ENCODE data around the gene NOPCHAP1.
"Not testable (repeated sequence)": the region's sequence is repeated elsewhere in the genome, so short reads cannot be mapped to it uniquely, and the experiment has no call there.

The NOPCHAP1 gene

DNA sequence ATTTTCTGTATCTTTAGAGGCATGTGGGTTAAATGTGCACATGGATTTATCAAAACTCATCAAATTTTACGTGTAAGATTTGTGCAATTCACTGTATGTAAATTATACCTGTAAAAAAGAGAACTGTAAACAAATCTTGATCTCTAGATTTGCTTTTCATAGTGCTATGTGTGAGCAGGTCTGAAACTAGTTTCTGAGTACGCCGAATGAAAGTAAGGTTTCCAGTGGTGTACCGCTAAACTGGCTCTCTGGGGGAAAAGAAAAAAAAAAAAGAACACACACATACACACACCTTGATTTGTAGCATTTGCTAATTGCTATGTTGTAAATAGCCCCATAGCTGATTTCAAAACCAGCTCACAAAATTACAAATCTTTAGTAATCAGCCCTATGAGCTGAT is 19.4 kb upstream of the NOPCHAP1 start:
- DNase-seq, result no peak

DNA sequence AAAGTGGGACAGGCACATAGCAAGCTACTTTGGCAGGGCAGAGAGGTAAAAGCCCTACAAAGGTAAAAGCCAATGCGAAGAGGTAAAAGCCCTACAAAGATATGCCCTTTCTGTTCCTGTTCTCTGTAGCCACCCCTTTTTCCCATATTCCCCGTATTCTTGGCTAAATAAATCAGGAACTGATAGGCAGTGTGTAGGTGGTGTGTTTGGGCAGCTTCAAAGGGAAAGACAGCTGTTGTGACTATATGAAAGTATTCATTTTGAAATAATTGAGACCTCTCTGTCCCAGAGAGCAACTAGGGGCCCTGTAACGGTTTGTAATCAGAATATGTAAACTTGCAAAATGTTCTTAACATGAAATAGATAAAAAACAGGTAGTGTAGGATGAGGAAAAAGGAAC is 16.8 kb upstream of the NOPCHAP1 start:
- no peak for DNase-seq

DNA sequence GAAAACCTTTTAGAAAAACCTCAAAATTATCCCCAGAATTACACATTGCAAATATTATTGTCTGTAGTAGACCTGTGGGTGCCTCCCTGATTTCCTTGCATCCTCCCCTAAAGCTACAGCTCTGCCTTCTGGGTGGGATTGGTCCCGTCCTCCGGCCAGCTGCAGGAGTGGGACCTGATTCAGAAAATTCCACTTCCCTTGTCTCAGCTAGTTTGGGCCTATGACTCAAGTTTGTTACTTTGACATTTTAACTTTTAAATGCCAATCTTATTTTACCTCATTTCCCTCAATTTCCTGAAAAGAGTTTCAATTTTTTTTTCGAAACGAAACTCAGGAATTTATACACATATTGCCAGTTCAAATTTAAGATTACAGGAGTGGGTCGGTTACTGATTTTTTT is 14.8 kb upstream of the NOPCHAP1 start:
- no peak for DNase-seq

DNA sequence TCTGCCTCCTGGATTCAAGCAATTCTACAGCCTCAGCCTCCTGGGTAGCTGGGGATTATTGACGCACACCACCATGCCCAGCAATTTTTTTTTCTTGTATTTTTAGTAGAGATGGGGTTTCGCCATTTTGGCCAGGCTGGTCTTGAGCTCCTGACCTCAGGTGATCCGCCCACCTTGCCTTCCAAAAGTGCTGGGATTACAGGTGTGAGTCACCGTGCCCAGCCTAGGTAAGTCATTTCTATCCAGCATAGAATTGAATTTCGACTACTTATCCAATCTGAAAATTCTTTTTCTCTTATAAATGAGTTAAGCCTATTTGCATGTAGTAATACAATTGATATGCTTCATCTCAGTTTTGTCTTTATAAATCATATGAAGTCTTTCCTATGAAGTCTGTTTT is 12.9 kb upstream of the NOPCHAP1 start:
- DNase-seq, result no peak

DNA sequence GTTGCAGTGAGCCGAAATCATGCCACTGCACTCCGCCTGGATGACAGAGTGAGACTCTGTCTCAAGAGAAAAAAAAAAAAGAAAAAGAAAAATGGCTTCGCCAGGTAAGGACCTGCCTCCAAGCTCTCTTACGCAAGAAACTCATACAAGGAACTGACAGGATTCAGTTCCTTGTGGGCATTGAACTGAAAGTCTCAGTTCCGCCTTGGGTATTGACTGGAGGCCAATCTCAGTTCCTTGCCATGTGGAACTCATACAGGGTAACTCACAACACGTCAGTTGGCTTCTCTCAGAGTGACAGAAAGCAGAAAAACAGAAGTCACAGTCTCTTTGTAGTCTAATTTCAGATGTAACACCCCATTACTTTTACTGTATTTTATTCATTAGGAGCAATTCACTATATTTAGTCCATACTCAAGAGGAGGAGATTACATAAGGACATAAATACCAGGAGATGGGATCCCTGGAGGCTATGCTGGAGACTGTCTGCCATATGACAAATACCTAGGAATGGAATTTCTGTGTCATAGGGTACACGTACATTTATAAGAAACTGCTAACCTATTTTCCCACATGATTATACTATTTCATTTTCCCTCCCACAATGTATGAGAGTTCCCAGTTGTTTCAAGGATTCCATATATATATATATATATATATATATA is 11.4 kb upstream of the NOPCHAP1 start:
- DNase-seq, result no peak

DNA sequence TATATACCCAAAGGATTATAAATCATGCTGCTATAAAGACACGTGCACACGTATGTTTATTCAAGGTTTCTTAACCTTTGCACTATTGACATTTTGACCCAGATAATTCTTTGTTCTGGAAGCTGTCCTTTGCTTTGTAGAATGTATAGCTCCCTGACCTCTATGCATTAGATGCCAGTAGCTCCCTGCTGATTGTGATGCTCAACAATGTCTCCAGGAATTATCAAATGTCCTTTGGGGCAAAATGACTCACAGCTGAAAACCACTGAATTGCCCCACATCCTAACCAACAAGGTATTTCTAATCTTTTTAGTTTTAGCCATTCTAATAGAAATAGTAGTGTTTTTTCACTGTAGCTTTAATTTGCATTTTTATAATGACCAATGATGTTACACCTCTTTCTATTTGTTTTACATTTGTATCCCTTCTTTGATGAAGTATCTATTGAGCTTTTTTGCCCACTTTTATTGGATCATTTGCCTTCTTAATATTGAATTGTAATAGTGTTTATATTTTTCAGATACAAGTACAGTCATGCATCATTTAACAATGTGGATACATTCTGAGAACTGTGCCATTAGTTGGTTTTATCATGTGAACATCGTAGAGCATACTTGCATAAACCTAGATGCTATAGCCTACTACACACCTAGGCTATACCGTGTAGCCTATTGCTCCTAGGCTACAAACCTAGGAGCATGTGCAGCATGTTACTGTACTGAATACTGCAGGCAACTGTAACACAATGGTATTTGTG is 10.4 kb upstream of the NOPCHAP1 start:
- DNase-seq, result no peak

DNA sequence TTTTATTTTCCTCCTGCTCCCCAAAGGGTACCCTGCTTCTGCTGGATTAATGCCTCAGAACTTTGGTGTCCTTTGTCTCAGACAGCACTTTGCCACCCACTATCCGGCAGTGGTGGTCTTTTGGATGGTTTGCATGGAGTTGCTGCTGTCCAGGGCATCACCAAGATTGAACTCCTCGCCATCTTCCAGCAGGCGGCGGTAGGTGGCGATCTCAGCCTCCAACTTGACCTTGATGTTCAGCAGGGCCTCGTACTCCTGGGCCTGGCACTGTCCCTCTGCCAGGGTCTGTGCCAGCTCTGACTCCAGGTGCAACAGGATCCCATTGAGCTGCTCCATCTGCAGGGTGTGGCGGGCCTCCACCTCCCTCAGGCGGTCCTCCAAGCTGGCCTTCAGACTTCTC is 9.4 kb upstream of the NOPCHAP1 start:
- no peak for DNase-seq

DNA sequence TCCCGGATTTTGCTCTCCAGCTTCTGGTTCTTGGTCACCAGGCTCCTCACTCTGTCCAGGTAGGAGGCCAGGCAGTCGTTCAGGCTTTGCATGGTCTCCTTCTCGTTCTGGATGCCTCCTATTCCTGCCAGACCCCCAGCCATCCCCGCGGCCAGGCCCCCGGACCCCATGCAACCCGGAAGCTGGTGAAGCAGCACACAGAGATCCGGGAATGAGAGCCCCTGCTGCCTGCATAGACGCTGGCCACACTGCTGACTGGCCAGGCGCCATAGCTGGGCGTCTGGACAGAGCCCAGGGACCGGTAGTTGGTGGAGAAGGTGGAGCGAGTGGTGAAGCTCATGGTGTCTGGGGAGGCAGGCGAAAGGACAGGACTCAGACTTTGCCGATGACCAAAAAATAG is 8.4 kb upstream of the NOPCHAP1 start:
- not testable (repeated sequence) for DNase-seq

DNA sequence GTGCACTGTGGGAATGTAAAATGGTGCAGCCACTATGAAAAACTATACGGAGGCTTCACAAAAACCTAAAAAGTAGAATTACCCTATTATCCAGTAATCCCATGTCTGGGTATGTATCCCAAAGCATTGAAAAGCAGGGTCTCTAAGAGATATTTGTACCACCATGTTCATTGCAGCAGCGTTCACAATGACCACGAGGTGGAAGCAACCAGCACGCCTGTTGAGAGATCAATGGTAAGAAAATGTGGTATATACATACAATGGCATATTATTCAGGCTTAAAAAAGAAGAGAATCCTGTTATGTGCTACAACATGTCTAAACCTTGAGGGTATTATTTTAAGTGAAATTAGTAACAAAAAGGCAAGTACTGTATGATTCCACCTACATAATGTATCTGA is 910 bp upstream of the NOPCHAP1 start:
- DNase-seq, result no peak

DNA sequence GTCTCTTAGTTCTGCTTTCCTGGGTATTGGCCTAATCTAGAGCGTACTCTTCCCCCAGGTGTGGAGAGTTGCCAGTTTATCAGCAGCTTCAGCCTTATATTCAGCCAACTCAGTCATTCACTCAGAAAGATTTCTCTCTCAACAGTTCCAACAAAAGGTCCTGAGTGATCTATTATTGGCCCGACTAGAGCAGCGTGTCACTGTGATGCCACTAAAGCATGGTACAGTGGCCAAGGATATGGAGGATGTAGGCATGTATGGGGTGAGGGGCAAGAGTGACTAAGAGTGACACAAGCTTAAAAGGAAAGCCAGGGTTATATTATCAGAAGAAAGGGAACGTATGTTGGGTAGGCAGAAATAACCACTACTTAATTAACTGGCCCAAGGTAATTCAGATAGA is 4.8 kb downstream of the NOPCHAP1 start:
- DNase-seq, result no peak

DNA sequence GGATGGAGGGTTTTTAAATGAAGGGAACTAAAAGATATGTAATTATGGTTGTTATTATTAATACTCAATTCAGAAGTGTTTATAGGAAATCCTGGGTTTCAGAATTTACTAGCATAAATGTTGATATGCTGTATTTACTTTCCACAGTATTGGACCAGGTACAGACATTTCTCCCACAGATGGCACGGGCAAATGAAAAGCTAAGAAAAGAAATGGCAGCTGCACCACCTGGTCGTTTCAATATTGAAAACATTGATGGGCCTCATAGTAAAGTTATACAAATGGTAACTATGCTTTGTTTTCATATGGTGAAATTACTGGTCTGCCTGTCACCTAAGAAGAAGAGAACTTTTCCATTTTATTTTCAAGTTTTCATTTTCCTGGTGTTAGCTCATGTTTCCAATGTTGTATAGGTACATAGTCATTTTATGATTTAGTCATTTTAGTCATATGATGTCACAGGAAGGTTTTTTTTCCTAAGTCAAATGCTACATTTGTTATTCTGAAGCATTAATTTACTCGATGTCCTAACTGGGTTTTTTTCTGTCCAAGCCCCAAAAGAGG is 5.5 kb downstream of the NOPCHAP1 start:
- DNase-seq, result no peak

DNA sequence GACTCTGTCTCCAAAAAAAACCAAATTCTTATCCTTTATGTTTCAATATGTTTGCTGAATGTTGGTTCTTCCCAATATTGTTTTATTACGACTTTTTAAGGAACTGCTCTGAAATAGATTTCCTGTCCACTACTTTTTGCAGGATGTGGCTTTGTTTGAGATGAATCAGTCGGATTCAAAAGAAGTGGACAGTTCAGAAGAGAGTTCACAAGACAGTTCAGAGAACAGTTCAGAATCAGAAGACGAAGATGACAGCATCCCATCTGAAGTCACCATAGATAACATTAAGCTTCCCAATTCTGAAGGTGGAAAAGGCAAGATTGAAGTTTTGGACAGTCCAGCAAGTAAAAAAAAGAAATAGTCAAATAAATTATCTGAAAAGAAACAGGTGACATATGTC is 8.2 kb downstream of the NOPCHAP1 start:
- DNase-seq, result no peak

DNA sequence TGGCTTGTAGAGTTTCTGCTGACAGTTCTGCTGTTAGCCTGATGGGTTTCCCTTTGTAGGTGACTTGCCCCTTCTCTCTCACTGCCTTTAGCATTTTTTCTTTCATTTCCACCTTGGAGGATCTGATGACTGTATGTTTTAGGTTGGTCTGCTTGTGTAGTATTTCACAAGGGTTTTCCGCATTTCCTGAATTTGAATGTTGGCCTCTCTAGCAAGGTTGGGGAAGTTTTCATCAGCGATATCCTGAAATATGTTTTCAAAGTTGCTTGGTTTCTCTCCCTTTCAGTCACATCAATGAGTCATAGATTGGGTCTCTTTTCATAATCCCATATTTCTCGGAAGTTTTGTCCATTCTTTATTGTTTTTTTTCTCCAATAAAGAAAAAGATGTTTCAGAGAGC is 11.4 kb downstream of the NOPCHAP1 start:
- DNase-seq, result no peak

DNA sequence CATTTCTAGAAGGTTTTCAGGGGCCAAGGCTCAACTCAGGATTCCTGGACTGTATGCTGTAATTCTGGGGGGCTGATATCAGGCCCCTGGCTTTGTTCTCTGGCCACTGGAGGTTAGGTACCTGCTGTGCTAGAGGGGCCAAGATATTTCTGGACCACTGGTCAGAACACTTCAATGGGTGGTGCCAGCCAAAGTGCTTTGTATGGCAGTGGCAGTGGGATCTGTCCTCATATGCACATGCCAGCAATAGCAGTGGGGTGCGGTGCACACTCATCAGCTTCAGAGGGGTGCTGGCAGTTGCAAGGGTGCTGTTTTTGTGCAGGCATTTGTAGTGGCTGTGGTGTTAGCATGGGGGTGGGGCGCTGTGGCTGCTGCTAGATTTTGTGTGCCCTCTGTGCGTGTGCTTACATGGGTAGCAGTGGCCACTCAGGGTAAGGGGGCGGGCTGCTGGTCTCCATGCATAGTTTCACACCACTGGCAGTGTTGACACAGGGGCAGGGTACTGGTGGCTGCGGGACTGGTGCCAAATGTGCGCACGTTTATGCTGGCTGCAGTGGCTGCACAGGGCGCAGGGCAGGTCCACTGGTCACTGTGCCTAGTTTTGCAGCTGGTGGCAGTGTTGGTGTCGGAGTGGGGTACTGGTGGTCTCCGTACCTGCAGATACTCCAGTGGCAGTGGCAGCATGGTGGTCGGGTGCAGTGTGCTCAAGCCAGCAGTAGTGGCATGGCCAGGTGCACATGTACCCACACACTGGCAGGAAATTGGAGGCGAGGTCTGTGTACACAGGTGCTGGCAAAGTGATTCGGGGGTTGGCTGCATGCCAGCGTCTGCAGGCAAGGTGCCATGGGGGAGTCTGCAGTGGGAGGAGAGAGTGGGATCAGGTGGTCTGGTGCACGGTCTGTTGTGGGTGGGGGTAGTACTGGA is 12.6 kb downstream of the NOPCHAP1 start:
- DNase-seq, result peak; percentile 72

DNA sequence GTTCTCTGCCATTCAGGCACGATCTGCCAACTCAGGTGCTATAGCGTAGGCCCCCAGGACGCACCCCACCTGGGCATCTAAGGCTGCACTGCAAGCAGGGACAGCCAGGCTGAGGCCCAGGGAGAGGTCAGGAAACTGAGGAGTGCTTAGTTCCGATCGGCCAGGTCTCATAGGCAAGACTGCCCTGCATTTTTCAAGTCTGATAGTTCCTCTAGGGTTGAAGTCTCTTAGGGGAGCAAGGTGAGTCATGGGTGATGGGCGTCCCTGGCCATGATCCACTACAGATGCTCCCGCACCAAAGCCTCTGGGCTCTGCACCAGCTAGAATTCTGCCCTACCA is 13.2 kb downstream of the NOPCHAP1 start:
- DNase-seq, result no peak

DNA sequence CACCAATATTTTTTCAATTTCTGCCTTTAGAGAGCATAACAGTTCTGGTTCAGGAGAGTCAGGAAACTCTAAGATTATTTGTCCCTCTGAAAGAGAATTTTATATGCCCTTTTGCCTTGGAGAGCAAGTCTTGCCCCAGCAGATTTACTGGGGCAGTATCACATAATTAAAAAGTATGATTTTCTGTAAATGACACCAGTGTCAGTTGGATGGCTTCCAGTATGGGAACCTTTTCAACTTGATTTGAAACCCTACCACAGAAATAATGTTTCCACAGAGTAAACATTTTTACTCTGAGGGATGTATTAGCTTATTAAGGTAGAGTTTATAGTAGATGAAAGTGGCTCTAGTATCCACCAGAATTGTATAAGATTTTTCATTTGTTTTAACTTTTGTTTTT is 15.4 kb downstream of the NOPCHAP1 start:
- no peak for DNase-seq

DNA sequence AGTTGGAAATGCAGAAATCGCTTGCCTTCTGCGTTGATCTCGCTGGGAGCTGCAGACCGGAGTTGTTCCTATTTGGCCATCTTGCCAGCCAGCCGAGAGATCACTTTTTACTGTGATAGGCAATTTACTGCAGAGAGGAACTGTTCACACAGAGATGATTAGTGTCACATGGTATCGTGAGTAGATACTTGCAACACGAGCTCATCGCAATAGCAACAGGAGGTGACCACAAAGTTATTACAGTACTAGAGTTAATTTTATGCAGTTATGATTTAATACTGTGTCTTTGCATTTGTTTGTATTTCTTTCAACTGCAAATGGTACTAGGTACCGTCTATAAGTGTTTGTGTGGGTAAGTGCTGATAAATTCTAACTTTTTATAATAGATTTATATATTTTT is 27.8 kb downstream of the NOPCHAP1 start:
- no peak for DNase-seq

DNA sequence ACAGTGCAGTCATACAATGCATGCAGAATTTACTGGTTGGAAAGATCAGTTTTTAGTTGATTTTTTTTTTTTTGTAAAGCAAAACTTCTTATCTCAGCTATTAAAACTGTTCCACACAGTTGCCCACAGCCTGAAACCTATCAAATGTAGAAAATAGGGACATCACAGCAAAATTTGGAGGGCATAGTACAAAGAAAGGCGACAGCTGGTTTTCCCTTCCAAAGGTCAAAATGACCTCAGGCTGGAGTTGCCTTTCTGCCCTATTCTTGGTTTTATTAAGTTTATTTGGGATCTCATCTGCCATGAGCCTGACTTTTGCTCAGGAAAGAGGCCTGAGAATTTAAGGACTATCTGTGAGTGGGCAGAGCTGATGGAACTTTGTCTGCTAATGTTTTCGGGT is 28.5 kb downstream of the NOPCHAP1 start:
- no peak for DNase-seq

DNA sequence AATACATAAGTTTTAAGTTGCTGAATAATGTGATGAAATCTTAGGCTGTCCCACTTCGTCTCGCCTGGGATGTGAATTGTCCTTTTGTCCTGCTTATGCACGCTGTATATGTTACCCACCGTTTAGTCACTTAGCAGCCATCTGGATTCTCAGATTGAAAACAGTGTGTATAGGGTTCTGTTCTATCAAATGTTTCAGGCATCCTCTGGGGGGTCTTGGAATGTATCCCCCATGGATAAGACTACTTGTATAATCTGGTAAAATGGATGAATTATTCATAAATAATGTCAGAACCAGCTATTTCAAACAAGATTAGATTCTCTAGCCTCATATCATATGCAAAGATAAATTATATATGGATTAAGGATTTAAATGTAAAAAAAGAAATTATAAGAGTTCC is 29.4 kb downstream of the NOPCHAP1 start:
- DNase-seq, result no peak

DNA sequence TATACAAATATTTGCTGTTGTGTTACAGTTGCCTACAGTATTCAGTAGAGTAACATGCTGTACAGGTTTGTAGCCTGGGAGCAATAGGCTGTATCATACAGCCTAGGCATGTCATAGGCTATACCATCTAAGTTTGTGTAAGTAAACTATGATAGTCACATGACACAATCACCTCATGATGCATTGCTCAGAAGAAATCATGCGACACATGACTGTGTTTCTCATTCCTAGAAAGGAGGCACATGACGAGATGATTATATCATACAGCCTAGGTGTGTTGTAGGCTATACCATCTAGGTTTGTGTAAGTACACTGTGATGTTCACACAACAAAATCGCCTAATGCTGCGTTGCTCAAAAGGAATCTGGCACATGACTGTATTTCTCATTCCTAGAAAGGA is 31.9 kb downstream of the NOPCHAP1 start:
- no peak for DNase-seq

DNA sequence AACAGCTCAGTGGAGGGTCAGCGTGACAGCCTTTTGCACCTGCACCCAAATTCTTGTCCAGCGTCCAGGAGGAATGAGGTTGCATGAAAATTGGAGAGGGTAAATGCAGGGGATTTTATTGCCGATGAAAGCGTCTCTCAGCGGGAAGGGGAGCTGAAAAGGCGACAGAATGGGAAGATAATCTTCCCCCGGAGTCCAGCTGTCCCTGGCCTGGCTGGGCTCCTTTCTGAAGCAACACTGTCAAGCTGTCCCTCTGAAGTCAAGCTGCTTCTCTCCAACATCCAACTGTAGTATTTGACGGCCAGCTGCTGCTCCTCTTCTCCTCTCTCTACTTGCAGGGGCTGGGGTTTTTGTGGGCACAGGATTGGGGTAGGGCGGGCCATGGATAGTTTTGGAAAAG is 32.7 kb downstream of the NOPCHAP1 start:
- DNase-seq, result no peak

DNA sequence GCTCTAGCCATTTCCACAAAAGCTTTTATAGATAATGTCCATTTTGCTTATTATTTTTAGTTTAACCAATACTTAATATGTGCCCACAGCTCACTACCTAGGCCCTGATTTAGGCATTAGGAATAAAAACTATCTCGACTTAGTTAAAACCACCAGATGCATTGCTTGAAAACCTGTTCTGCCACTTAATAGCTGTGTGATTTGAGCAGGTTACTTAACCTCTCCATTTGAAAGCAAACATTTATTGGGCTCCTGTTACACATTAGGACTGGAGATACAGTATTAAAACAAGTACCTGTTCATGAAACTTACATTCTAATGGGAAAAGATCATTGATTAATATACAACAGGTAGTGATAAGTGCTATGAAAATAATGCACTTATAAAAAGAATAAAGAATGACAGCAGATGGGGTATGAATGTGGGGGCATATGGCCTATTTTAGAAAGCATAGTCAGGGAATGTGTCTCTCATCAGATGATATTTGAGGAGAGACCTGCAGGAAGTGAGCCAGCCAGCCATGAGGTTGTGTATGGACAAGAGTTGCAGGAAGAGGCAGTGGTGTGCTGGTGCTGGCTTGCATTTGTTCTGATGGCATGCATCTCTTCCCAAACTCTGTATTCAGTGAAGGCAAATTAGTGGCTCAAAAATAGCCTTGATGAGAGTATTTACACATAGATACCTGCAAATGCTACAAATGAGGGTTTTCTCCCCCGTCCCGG is 34.3 kb downstream of the NOPCHAP1 start:
- DNase-seq, result peak; percentile 98

DNA sequence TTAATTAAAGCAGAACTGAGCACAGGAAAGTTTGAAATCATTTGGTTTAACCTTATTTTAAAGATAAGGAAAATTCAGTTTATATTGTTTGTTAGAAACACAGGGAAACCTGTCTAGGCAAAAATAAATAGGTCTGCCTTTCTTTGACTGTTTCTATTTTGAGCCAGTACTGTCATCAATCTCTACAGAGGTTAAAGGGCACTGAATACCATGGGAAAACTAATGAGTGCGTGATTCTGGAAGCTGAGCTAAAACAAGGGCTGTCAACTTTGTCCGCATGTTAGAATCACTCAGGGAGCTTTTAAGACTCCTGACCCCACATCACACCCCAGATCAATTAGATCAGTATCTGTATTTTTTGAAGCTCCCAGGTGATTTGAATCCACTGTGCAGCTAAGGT is 38.8 kb downstream of the NOPCHAP1 start:
- DNase-seq, result no peak
